ENCODE measurements around the gene PRSS23.
"Not testable (repeated sequence)": the region's sequence is repeated elsewhere in the genome, so short reads cannot be mapped to it uniquely, and the experiment has no call there.

The PRSS23 gene

GRCh38 chr11:86815726-86816125, 15.4 kb downstream of the PRSS23 start:
- DNase-seq, result no peak

- no peak for DNase-seq
Measured at GRCh38 chr11:86816251-86816726, 15.9 kb downstream of the PRSS23 start.

- DNase-seq, result peak; percentile 68 to 83 (median 78)
Measured at GRCh38 chr11:86818462-86819192, 18.3 kb downstream of the PRSS23 start.

GRCh38 chr11:86824139-86824538, 23.8 kb downstream of the PRSS23 start:
- not testable (repeated sequence) for DNase-seq

GRCh38 chr11:86834376-86834775, 34.0 kb downstream of the PRSS23 start:
- DNase-seq, result not testable (repeated sequence)

GRCh38 chr11:86844762-86845508, 44.6 kb downstream of the PRSS23 start:
- DNase-seq, result not testable (repeated sequence)

- DNase-seq, result no peak
Measured at GRCh38 chr11:86848132-86848531, 47.8 kb downstream of the PRSS23 start.

GRCh38 chr11:86849679-86850078, 49.3 kb downstream of the PRSS23 start:
- no peak for DNase-seq

Measured in suppressor macrophage treated with lipopolysaccharide for 1 hour (primary cell).